ENCODE data around the gene CTSO. TPM values are rescaled to one million over a fixed set of nuclear protein-coding genes. Genes with fewer than 3 reads are reported as not detected.

The CTSO gene, protein sequence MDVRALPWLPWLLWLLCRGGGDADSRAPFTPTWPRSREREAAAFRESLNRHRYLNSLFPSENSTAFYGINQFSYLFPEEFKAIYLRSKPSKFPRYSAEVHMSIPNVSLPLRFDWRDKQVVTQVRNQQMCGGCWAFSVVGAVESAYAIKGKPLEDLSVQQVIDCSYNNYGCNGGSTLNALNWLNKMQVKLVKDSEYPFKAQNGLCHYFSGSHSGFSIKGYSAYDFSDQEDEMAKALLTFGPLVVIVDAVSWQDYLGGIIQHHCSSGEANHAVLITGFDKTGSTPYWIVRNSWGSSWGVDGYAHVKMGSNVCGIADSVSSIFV
- 10 to 100 TPM in 3 of 6 donors, 1 to 10 TPM in 3; 5.8 to 15.3 (median 8.5) TPM for total RNA-seq
- polyA plus RNA-seq = 10 to 100 TPM in 1 of 2 donors, 1 to 10 TPM in 1; 3.3 to 16.1 TPM

DNA sequence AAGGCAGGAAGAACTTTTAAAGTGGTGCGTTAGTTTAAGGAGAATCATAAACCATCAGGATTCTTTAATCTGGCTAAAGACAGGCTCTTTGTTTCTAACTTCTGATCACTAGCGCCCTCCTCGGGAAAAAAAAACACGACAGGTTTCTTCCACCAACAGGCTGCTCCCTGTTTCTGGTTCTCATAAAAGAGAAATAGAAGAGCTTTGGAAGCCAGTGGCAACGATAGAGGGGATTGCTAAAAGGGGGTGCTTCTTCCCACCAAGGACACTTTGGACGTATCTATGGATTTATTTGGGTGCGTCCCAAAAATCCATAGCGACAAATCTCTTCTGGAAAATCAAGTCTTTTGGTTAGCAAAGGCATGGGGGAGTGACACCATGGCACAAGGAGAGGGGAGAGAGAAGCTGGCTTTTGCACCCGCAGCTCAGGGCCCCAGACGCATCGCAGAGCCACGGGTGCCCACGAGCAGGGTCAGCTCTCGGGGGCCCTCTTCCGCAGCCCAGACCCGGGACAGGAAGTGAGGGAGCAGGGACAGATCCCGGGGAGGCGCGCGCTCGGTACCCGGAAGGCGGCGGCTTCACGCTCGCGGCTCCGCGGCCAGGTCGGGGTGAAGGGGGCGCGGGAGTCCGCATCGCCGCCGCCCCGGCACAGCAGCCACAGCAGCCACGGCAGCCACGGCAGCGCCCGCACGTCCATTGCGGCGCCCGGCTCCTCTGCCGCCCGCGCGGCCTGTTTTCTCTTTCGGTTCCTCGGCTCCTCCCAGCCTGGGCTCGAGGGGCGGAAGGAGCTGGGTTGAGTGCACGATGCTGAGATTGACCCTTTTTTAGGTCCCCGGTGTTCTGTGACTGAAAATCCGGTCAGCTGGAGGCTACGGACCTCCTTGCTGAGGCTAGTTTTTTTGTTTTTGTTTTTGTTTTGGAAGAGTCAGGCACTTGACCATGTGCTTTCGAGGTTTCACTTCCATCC is at the start of gene CTSO:
Gene CTSO (minus strand): TSS at position 716 of the 967 bp plus-strand sequence. CDS start 19 bp downstream, at position 697.
- Histone ChIP-seq H3K4me1 (peaks cover 0 to 4% (median 0%) of the 10 kb centered on the region in 3 donors), H3K36me3 (no peaks in the 10 kb centered on the region), H3K9me3 (no peaks in the 10 kb centered on the region), H3K27ac (peak within 1 kb of the TSS; percentile 87 to 99 (median 98)), H3K27me3 (no peaks in the 10 kb centered on the region), H3K4me3 (peak within 1 kb of the TSS; percentile 45 to 87 (median 66))
- intact Hi-C loops (cut with DNase I) = loop anchor here in 1 of 3 donors (5.0 kb wide), 1 partner anchor 146 kb away; no protein-coding TSS in a partner anchor
- TF ChIP-seq, protein P1, sequence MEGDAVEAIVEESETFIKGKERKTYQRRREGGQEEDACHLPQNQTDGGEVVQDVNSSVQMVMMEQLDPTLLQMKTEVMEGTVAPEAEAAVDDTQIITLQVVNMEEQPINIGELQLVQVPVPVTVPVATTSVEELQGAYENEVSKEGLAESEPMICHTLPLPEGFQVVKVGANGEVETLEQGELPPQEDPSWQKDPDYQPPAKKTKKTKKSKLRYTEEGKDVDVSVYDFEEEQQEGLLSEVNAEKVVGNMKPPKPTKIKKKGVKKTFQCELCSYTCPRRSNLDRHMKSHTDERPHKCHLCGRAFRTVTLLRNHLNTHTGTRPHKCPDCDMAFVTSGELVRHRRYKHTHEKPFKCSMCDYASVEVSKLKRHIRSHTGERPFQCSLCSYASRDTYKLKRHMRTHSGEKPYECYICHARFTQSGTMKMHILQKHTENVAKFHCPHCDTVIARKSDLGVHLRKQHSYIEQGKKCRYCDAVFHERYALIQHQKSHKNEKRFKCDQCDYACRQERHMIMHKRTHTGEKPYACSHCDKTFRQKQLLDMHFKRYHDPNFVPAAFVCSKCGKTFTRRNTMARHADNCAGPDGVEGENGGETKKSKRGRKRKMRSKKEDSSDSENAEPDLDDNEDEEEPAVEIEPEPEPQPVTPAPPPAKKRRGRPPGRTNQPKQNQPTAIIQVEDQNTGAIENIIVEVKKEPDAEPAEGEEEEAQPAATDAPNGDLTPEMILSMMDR (IDR thresholded peaks at IDR 0.05) = peak; percentile 20 to 43 (median 32)
- ATAC-seq = peak; percentile 91 to 97 (median 95)
- FAIRE-seq = peak; percentile 92
- DNase-seq = peak; percentile 66 to 89 (median 74)
- WGBS, 2 donors = 1% methylated on average over 56 to 58 of the region's 58 CpGs

DNA sequence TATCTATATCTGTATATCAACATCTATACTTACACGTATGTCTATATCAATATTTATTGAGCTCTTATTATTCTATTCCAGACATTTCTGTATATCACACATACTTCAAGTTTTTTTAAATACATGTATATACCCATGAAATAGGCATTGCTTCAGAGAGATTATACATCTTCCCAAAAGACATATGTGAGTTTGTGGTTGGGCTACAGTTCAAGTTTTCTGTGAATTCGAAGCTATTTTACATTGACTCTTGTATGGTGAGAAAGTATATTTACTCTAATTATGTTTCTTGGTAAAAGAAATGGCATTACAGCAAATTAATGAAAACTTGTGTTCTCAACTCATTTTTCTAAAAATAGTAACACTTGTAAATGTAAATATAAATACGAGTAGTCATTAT is 46.8 kb upstream of the CTSO start:
- no peak for FAIRE-seq
- no peak for DNase-seq
- no peaks in the 10 kb centered on the region for H3K4me1 ChIP-seq
- H3K27ac ChIP-seq = no peak overlapping the region
- TF ChIP-seq, protein P1 (IDR thresholded peaks at IDR 0.05) = no peak
- 50 to 64% methylated on average over 3 of the region's 3 CpGs for WGBS, 2 donors
- no peaks in the 10 kb centered on the region for H3K27me3 ChIP-seq
- no peaks in the 10 kb centered on the region for H3K9me3 ChIP-seq
- ATAC-seq = no peak
- no peak overlapping the region for H3K4me3 ChIP-seq
- intact Hi-C loops (cut with DNase I) = no loop called here
- no peaks in the 10 kb centered on the region for H3K36me3 ChIP-seq

DNA sequence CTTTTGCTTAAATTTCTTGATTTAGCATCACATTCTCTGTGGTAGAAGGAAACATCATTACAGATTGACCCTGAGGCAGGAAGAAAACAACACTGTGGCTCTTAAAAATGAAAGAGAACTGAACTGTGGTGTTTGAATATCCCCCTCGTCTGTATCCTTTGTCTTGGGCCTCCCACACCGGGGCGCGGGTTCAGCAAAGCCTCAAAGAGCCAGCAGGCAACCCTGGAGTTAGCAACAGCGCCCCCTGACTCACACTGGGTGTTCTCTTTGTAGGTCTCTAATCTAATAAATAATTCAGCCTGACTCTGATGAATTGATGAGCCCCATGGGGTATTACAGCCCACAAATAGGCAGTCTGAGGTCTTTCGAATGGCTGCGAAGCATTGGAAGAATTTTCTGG is 46.1 kb upstream of the CTSO start:
- no peaks in the 10 kb centered on the region for H3K36me3 ChIP-seq
- H3K27me3 ChIP-seq = no peaks in the 10 kb centered on the region
- H3K9me3 ChIP-seq = no peaks in the 10 kb centered on the region
- TF ChIP-seq, protein P1 (IDR thresholded peaks at IDR 0.05) = no peak
- H3K4me3 ChIP-seq = no peak overlapping the region
- ATAC-seq = no peak
- FAIRE-seq = no peak
- H3K27ac ChIP-seq = no peak overlapping the region
- DNase-seq = no peak
- WGBS, 2 donors = 26 to 32% methylated on average over 7 of the region's 7 CpGs
- intact Hi-C loops (cut with DNase I) = no loop called here
- H3K4me1 ChIP-seq = no peaks in the 10 kb centered on the region

DNA sequence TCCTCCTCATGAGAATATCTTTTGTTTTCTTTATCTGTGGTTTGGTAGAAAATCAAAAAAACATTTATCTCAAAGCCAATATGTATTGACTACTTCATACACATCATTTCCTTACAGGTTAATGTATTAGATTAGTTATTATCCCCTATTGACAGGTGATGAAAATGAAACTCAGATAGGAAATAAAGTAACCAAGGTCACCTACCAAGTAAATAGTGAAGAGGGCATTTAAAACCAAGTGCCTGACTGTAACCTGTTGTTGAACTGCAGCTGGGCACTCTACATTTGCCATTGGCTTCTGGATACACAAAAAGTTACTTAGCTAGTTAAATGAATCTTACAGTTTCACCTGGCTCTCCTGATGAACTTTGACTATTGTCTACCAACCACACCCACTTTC is 41.4 kb upstream of the CTSO start:
- H3K4me1 ChIP-seq = no peaks in the 10 kb centered on the region
- DNase-seq = no peak
- no peaks in the 10 kb centered on the region for H3K9me3 ChIP-seq
- intact Hi-C loops (cut with DNase I) = no loop called here
- H3K27me3 ChIP-seq = no peaks in the 10 kb centered on the region
- H3K4me3 ChIP-seq = no peak overlapping the region
- TF ChIP-seq, protein P1 (IDR thresholded peaks at IDR 0.05) = no peak
- no peaks in the 10 kb centered on the region for H3K36me3 ChIP-seq
- no peak for FAIRE-seq
- no peak overlapping the region for H3K27ac ChIP-seq
- no peak for ATAC-seq
